Transverse colon (tissue), 4 donors: ENCODE measurements around the gene SON. TPM values are rescaled to one million over a fixed set of nuclear protein-coding genes. Genes with fewer than 3 reads are reported as not detected.
"Not testable (repeated sequence)": the region's sequence is repeated elsewhere in the genome, so short reads cannot be mapped to it uniquely, and the experiment has no call there.

Experiments used
- DNase-seq: peaks from one replicate; pipeline ENCODE4 v3.0.0-alpha.2; 2019
- H3K27ac ChIP-seq, 4 donors: fragments of 200-600 bp; sonication (generic); 2 replicates each; pipeline ENCODE4 v1.5.1; 2016 to 2018; ENCODE audit warnings: inconsistent platforms in 4 of 4
- H3K27me3 ChIP-seq: fragments of 200-600 bp; sonication (generic); 2 replicates; pipeline ENCODE4 v1.5.1; 2017; ENCODE audit warnings: inconsistent platforms
- H3K36me3 ChIP-seq, 4 donors: fragments of 200-600 bp; sonication (generic); 2 replicates each; pipeline ENCODE4 v1.5.1; 2017 to 2019; ENCODE audit warnings: inconsistent platforms in 4 of 4
- H3K4me1 ChIP-seq, 4 donors: fragments of 200-600 bp; sonication (generic); 2 replicates each; pipeline ENCODE4 v1.5.1; 2017 to 2020; ENCODE audit warnings: inconsistent platforms in 4 of 4
- H3K4me3 ChIP-seq, 4 donors: fragments of 200-600 bp; sonication (generic); 1 replicate in 1 of 4; 2 replicates in 3 of 4; pipeline versions ENCODE4 v1.5.1 to v1.6.1; 2017 to 2019; ENCODE audit warnings: inconsistent platforms in 4 of 4
- H3K9me3 ChIP-seq, 2 donors: fragments of 200-600 bp; sonication (generic); 2 replicates each; pipeline ENCODE4 v1.5.1; 2017 to 2019; ENCODE audit warnings: inconsistent platforms in 2 of 2
- CTCF ChIP-seq, 5 experiments: fragments of 200-600 bp in 3 of 5; fragments of 450-650 bp in 2 of 5; sonication (generic) in 3 of 5; IDR thresholded peaks; 1 replicate in 2 of 5; 2 replicates in 3 of 5; pipeline ENCODE4 v1.5.1; 2016 to 2017; ENCODE audit warnings: antibody characterized with exemption in 5 of 5, inconsistent platforms in 3 of 5, mild to moderate bottlenecking in 2 of 5, moderate library complexity in 1 of 5
- EP300 ChIP-seq: sonication (generic); formaldehyde crosslinking; IDR thresholded peaks from one replicate; pipeline ENCODE4 v1.6.1; 2017; ENCODE audit warnings: antibody characterized with exemption, low read depth
- POLR2A ChIP-seq: fragments of 450-650 bp; IDR thresholded peaks from one replicate; pipeline ENCODE4 v1.6.1; 2016; ENCODE audit warnings: antibody characterized with exemption, mild to moderate bottlenecking, moderate library complexity
- POLR2AphosphoS5 ChIP-seq, 3 donors: sonication (generic); formaldehyde crosslinking; IDR thresholded peaks; one replicate each; pipeline ENCODE4 v1.6.1; 2016; ENCODE audit warnings: antibody characterized with exemption in 3 of 3
- WGBS, 2 donors: methylation state at CpG; one replicate each; pipeline ENCODE4 v1.1.5; 2018; ENCODE audit warnings: low coverage in 1 of 2; 5-methylcytosine and 5-hydroxymethylcytosine counted together
- in situ Hi-C, 4 donors: fragments of 200-750 bp; cut with MboI; loops; one replicate each; pipeline versions ENCODE4 v1.15.0 to v1.15.1; 2017; ENCODE audit warnings: low sequenced_read_pairs in 3 of 4, low pct_ligation_motif_present in 1 of 4, low pct_unique_long_range_greater_than_20kb in 1 of 4
- intact Hi-C: fragments of 100-400 bp; cut with DNase I; formaldehyde crosslinking; loops from one replicate; pipeline ENCODE4 v1.15.1; 2023; ENCODE audit warnings: low total_unique reads
- total RNA-seq, 4 donors: library from RNA; depleted of rRNA; stranded (reverse); fragments of >200 nt; gene quantifications; one replicate each; pipeline ENCODE4 v1.1.0, GENCODE V29; 2016

The SON gene
- total RNA-seq, 4 donors from 2014 or later = 183 to 465 (median 223) TPM

GRCh38 chr21:33619726-33620125, 76.9 kb downstream of the SON start:
- Histone ChIP-seq H3K9me3 (no peaks in the 10 kb centered on the region), H3K4me3 (no peak overlapping the region), H3K4me1 (no peaks in the 10 kb centered on the region), H3K36me3 (peaks cover 0 to 27% (median 13%) of the 10 kb centered on the region in 4 donors), H3K27ac (no peak overlapping the region), H3K27me3 (no peaks in the 10 kb centered on the region)
- no peak for DNase-seq
- in situ Hi-C loops (no loop called here), intact Hi-C loops (no loop called here)
- TF ChIP-seq POLR2AphosphoS5 (IDR thresholded peaks at IDR 0.05) = no peak
- 84 to 95% methylated on average over 3 to 4 of the region's 4 CpGs for WGBS, 2 donors

GRCh38 chr21:33622253-33622652, 79.4 kb downstream of the SON start:
- H3K9me3 ChIP-seq = no peaks in the 10 kb centered on the region
- no peak overlapping the region for H3K27ac ChIP-seq
- no peak overlapping the region for H3K4me3 ChIP-seq
- in situ Hi-C loops (no loop called here), intact Hi-C loops (no loop called here)
- H3K36me3 ChIP-seq = peaks cover 0 to 16% (median 8%) of the 10 kb centered on the region in 4 donors
- no peak for DNase-seq
- H3K27me3 ChIP-seq = no peaks in the 10 kb centered on the region
- no peaks in the 10 kb centered on the region for H3K4me1 ChIP-seq
- TF ChIP-seq POLR2A (no peak), POLR2AphosphoS5 (IDR thresholded peaks at IDR 0.05) (no peak), CTCF (IDR thresholded peaks at IDR 0.05) (no peak), EP300 (no peak)

- WGBS, 2 donors = 96 to 100% methylated on average over 1 to 7 of the region's 7 CpGs
- in situ Hi-C loops, H3K9me3 ChIP-seq, H3K27me3 ChIP-seq, H3K27ac ChIP-seq, DNase-seq, H3K4me1 ChIP-seq, H3K4me3 ChIP-seq, intact Hi-C loops: not testable (repeated sequence)
- H3K36me3 ChIP-seq = peaks cover 0 to 28% (median 12%) of the 10 kb centered on the region in 4 donors
Observed at GRCh38 chr21:33626151-33626550, 83.3 kb downstream of the SON start.

Other genes starting within 250 kb of the SON start
- 10 to 100 TPM; 10.3 to 30.7 (median 28.9) TPM for gene IFNAR1, start 218.1 kb upstream of the SON start, total RNA-seq
- gene IFNGR2, start 139.6 kb upstream of the SON start, total RNA-seq = 100 to 1,000 TPM in 1 of 4 donors, 10 to 100 TPM in 3; 40.8 to 131 (median 76.6) TPM
- gene TMEM50B, start 63.1 kb upstream of the SON start, total RNA-seq = 100 to 1,000 TPM in 3 of 4 donors, 10 to 100 TPM in 1; 70.3 to 181 (median 105) TPM
- 1 to 10 TPM in 2 of 4 donors, not detected in 2; 3.0 to 3.7 TPM for gene DNAJC28, start 51.3 kb upstream of the SON start, total RNA-seq
- gene GART, start 921 bp upstream of the SON start, total RNA-seq = 100 to 1,000 TPM in 1 of 4 donors, 10 to 100 TPM in 3; 23.9 to 123 (median 68.5) TPM
- 1 to 10 TPM; 1.8 to 6.5 (median 3.5) TPM for gene DONSON, start 45.6 kb downstream of the SON start, total RNA-seq
- gene CRYZL1, start 98.7 kb downstream of the SON start, total RNA-seq = 10 to 100 TPM; 27.7 to 58.9 (median 43.6) TPM
- 100 to 1,000 TPM in 1 of 4 donors, 10 to 100 TPM in 3; 37.0 to 123 (median 61.1) TPM for gene ITSN1, start 99.5 kb downstream of the SON start, total RNA-seq